ENCODE data around the gene MARCHF2.

DNA sequence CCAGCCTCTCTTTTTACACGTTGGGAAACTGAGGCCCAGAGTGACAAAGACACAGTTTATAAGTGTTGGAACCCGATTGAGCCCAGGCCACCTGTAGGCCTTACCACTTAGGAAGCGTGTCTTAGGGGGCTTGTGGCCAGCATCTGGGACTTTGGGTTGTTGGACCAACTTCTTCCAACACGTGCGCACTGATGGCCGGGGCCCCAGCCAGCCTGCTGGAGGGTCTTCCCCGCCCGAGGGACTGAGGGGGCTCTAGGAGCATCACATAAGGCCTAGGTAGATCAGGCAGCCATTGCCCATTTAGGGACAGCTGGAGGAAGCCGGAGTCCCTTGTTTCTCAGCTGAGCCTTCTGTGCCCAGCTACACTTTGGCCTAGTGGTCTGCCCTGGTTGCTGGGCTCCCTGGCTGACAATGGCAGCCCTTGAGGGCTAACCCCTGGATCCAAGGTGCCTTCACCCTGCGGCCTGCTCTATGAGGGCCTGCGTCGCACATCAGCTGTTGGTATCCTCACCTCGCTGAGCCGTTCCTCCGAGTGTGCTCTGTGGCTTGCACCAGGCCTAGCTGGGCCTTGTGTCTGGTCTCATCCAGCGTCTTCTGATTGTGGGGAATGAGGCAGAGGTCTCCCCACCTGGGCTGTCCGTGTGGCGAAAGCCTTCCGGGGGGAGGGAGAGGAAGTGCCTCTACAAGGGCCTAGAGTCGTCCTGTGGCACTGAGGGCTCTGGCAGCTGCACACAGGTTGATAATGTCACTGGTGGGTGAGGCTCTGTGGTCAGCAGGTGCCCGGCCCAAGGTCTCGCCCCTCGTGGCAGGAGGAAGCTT is 21.7 kb upstream of the MARCHF2 start:
- TF ChIP-seq EZH2phosphoT487 (IDR thresholded peaks at IDR 0.05; ENCODE audit: borderline replicate concordance, low read length) = no peak
- TF ChIP-seq, protein P1, sequence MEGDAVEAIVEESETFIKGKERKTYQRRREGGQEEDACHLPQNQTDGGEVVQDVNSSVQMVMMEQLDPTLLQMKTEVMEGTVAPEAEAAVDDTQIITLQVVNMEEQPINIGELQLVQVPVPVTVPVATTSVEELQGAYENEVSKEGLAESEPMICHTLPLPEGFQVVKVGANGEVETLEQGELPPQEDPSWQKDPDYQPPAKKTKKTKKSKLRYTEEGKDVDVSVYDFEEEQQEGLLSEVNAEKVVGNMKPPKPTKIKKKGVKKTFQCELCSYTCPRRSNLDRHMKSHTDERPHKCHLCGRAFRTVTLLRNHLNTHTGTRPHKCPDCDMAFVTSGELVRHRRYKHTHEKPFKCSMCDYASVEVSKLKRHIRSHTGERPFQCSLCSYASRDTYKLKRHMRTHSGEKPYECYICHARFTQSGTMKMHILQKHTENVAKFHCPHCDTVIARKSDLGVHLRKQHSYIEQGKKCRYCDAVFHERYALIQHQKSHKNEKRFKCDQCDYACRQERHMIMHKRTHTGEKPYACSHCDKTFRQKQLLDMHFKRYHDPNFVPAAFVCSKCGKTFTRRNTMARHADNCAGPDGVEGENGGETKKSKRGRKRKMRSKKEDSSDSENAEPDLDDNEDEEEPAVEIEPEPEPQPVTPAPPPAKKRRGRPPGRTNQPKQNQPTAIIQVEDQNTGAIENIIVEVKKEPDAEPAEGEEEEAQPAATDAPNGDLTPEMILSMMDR (conservative IDR thresholded peaks at IDR 0.05; ENCODE audit: low read depth, low read length) = no peak

All from PC-3 (cell line).